Skeletal muscle cell (primary cell): Measurements from ENCODE around the gene NUDT14.

Experiments used
- DNase-seq: peaks from one replicate; pipeline ENCODE4 v3.0.0-alpha.2; 2010; ENCODE audit warnings: low read depth
- H3K4me3 ChIP-seq: 2 replicates; pipeline ENCODE4 v1.5.1; 2011; ENCODE audit warnings: low read depth, mild to moderate bottlenecking, control low read depth, low read length, moderate library complexity

The NUDT14 gene

GRCh38 chr14:105165761-105166485, 15.2 kb downstream of the NUDT14 start:
- DNase-seq, result no peak
- H3K4me3 ChIP-seq, result no peak overlapping the region

GRCh38 chr14:105165134-105165704, 15.9 kb downstream of the NUDT14 start:
- no peak overlapping the region for H3K4me3 ChIP-seq
- no peak for DNase-seq

GRCh38 chr14:105163040-105163742, 17.9 kb downstream of the NUDT14 start:
- H3K4me3 ChIP-seq, result no peak overlapping the region
- no peak for DNase-seq

- no peak for DNase-seq
- no peak overlapping the region for H3K4me3 ChIP-seq
Observed at GRCh38 chr14:105162669-105162979, 18.5 kb downstream of the NUDT14 start.

GRCh38 chr14:105161964-105162668, 19.0 kb downstream of the NUDT14 start:
- H3K4me3 ChIP-seq, result no peak overlapping the region
- no peak for DNase-seq

GRCh38 chr14:105161309-105161708, 19.8 kb downstream of the NUDT14 start:
- no peak overlapping the region for H3K4me3 ChIP-seq
- no peak for DNase-seq

- no peak overlapping the region for H3K4me3 ChIP-seq
- no peak for DNase-seq
Observed at GRCh38 chr14:105160776-105161175, 20.3 kb downstream of the NUDT14 start.

GRCh38 chr14:105159344-105159743, 21.8 kb downstream of the NUDT14 start:
- no peak for DNase-seq
- H3K4me3 ChIP-seq, result no peak overlapping the region

- DNase-seq, result no peak
- no peak overlapping the region for H3K4me3 ChIP-seq
Observed at GRCh38 chr14:105158794-105159193, 22.3 kb downstream of the NUDT14 start.

- H3K4me3 ChIP-seq, result no peak overlapping the region
- no peak for DNase-seq
Observed at GRCh38 chr14:105157872-105158271, 23.2 kb downstream of the NUDT14 start.

GRCh38 chr14:105156414-105157375, 24.4 kb downstream of the NUDT14 start:
- no peak for DNase-seq
- H3K4me3 ChIP-seq, result no peak overlapping the region

- no peak overlapping the region for H3K4me3 ChIP-seq
- DNase-seq, result no peak
Observed at GRCh38 chr14:105155681-105156413, 25.3 kb downstream of the NUDT14 start.

- no peak for DNase-seq
- H3K4me3 ChIP-seq, result no peak overlapping the region
Observed at GRCh38 chr14:105155071-105155651, 26.0 kb downstream of the NUDT14 start.

- DNase-seq, result no peak
- H3K4me3 ChIP-seq, result no peak overlapping the region
Observed at GRCh38 chr14:105154476-105154871, 26.6 kb downstream of the NUDT14 start.

- no peak for DNase-seq
- H3K4me3 ChIP-seq, result no peak overlapping the region
Observed at GRCh38 chr14:105153739-105154475, 27.2 kb downstream of the NUDT14 start.

GRCh38 chr14:105153331-105153731, 27.8 kb downstream of the NUDT14 start:
- H3K4me3 ChIP-seq, result no peak overlapping the region
- DNase-seq, result no peak

GRCh38 chr14:105152794-105153241, 28.3 kb downstream of the NUDT14 start:
- H3K4me3 ChIP-seq, result no peak overlapping the region
- no peak for DNase-seq
